B cell (primary cell): Measurements from ENCODE around the gene TIGD1.

ENCODE experiments used
- EZH2 ChIP-seq: IDR thresholded peaks from 2 replicates; pipeline ENCODE4 v1.6.1; 2012; ENCODE audit warnings: borderline replicate concordance, low read depth, mild to moderate bottlenecking, moderate library complexity, low read length; ENCODE audit not compliant: insufficient read depth, poor library complexity, severe bottlenecking
- TF ChIP-seq, protein P1 (sequence below): fragments of 200-600 bp; IDR thresholded peaks from one replicate; pipeline ENCODE4 v1.8.0; 2022; ENCODE audit warnings: antibody characterized with exemption, mild to moderate bottlenecking

DNA sequence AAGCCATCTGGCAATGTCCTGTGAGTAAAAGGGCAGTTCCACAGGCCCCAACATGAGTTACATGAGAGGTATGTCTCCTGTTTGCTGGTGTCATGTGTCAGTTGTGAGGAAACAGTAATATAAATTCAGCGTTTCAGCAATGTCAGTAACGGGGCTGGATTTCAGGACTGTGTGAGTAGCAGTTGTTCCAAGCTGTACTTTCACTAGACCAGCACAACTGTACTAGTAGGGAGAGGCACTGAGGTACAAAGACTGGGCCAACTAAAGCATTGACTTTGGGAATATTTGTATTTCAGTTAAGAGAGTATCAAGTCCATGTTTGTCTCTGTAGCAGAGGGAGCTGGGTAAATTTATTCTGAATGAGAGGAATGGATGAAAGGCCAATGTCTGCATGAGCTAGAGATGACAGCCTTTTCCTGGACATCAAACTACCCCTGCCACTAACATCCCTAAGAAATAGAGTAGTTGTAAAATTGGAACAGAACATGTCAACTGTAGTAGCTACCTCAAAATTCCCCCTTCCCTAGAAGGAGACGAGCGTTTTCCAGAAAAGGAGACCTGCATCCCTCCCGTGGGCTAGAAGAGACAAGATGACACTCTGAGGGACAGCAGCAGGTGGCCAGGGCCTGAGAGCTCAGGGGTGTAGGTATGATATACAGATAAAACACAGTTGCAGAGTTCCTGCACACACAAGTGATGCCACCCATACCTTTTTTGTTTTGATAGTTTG is 24.5 kb upstream of the TIGD1 start:
- TF ChIP-seq, protein P1, sequence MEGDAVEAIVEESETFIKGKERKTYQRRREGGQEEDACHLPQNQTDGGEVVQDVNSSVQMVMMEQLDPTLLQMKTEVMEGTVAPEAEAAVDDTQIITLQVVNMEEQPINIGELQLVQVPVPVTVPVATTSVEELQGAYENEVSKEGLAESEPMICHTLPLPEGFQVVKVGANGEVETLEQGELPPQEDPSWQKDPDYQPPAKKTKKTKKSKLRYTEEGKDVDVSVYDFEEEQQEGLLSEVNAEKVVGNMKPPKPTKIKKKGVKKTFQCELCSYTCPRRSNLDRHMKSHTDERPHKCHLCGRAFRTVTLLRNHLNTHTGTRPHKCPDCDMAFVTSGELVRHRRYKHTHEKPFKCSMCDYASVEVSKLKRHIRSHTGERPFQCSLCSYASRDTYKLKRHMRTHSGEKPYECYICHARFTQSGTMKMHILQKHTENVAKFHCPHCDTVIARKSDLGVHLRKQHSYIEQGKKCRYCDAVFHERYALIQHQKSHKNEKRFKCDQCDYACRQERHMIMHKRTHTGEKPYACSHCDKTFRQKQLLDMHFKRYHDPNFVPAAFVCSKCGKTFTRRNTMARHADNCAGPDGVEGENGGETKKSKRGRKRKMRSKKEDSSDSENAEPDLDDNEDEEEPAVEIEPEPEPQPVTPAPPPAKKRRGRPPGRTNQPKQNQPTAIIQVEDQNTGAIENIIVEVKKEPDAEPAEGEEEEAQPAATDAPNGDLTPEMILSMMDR = no peak
- TF ChIP-seq EZH2 = no peak
